Left ventricle myocardium inferior (tissue), 1 donor: ENCODE results near the gene BRIP1. TPM values are rescaled to one million over a fixed set of nuclear protein-coding genes. Genes with fewer than 3 reads are reported as not detected.

Source experiments
- DNase-seq: peaks from one replicate; pipeline ENCODE4 v3.0.0-alpha.2; 2020
- H3K27ac ChIP-seq: fragments of 200-600 bp; replicated peaks from 2 replicates; pipeline ENCODE4 v1.8.0; 2021
- H3K27me3 ChIP-seq: fragments of 200-600 bp; 2 replicates; pipeline ENCODE4 v1.8.0; 2021; ENCODE audit warnings: low read depth
- H3K36me3 ChIP-seq: fragments of 200-600 bp; 2 replicates; pipeline ENCODE4 v1.8.0; 2021
- H3K4me1 ChIP-seq: fragments of 200-600 bp; 2 replicates; pipeline ENCODE4 v1.8.0; 2021
- H3K4me3 ChIP-seq: fragments of 200-600 bp; 2 replicates; pipeline ENCODE4 v1.8.0; 2021; ENCODE audit warnings: mild to moderate bottlenecking, moderate library complexity
- H3K9me3 ChIP-seq: fragments of 200-600 bp; replicated peaks from 2 replicates; pipeline ENCODE4 v1.8.0; 2021
- intact Hi-C: fragments of 100-400 bp; cut with micrococcal nuclease; formaldehyde crosslinking; loops from one replicate; pipeline ENCODE4 v1.11.0; 2022
- total RNA-seq: library from RNA; stranded (reverse); fragmentation: NEBNext Ultra II Directional; extraction: Animal tissue kit (Norgen Biotek cat#: 25700); gene quantifications from one replicate; pipeline ENCODE4 v1.2.1, GENCODE V29; 2021
- TF ChIP-seq, protein P1 (sequence below): fragments of 200-600 bp; IDR thresholded peaks from 2 replicates; pipeline ENCODE4 v1.8.0; 2021; ENCODE audit warnings: antibody characterized with exemption, mild to moderate bottlenecking, borderline replicate concordance
- donor health status: DM: no; HTN: yes; CAD: no; lungs with severe emphysema.

BRIP1 gene
- total RNA-seq, 1 donor from 2014 or later: 0.22 TPM

GRCh38 chr17:61770752-61771533 is 92.4 kb downstream of the BRIP1 start:
- TF ChIP-seq, protein P1, sequence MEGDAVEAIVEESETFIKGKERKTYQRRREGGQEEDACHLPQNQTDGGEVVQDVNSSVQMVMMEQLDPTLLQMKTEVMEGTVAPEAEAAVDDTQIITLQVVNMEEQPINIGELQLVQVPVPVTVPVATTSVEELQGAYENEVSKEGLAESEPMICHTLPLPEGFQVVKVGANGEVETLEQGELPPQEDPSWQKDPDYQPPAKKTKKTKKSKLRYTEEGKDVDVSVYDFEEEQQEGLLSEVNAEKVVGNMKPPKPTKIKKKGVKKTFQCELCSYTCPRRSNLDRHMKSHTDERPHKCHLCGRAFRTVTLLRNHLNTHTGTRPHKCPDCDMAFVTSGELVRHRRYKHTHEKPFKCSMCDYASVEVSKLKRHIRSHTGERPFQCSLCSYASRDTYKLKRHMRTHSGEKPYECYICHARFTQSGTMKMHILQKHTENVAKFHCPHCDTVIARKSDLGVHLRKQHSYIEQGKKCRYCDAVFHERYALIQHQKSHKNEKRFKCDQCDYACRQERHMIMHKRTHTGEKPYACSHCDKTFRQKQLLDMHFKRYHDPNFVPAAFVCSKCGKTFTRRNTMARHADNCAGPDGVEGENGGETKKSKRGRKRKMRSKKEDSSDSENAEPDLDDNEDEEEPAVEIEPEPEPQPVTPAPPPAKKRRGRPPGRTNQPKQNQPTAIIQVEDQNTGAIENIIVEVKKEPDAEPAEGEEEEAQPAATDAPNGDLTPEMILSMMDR: no peak
- H3K4me1 ChIP-seq: no peaks in the 10 kb centered on the region
- intact Hi-C loops: no loop called here
- H3K27me3 ChIP-seq: no peaks in the 10 kb centered on the region
- H3K36me3 ChIP-seq: no peaks in the 10 kb centered on the region
- no peak overlapping the region for H3K27ac ChIP-seq
- H3K9me3 ChIP-seq: peaks cover 26% of the 10 kb centered on the region
- no peak overlapping the region for H3K4me3 ChIP-seq
- DNase-seq: no peak

DNA sequence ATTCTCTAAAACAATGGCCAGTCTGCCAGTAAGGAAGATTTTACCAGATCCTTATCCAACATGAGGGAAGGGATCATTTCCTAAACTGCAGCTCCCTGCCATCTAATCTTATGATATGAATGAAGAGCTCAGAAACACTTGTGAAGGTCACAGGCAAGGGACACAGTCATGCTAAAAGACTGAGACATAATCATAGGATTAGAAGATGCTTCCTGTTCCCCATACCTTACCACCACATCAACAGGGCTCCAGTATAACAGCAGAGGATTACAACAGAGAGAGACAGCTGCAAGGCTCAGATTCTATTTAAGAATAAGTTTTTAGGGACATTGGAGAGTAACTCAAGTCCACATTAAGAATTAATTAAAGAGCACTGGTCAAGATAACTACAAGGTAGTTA is 93.3 kb downstream of the BRIP1 start:
- Histone ChIP-seq H3K36me3 (no peaks in the 10 kb centered on the region), H3K27ac (no peak overlapping the region), H3K27me3 (no peaks in the 10 kb centered on the region), H3K9me3 (peaks cover 26% of the 10 kb centered on the region), H3K4me3 (no peak overlapping the region), H3K4me1 (no peaks in the 10 kb centered on the region)
- TF ChIP-seq, protein P1: no peak
- intact Hi-C loops: no loop called here
- no peak for DNase-seq

- intact Hi-C loops: no loop called here
- DNase-seq: no peak
- Histone ChIP-seq H3K27me3 (no peaks in the 10 kb centered on the region), H3K9me3 (peaks cover 26% of the 10 kb centered on the region), H3K27ac (no peak overlapping the region), H3K4me1 (no peaks in the 10 kb centered on the region), H3K4me3 (no peak overlapping the region), H3K36me3 (no peaks in the 10 kb centered on the region)
- TF ChIP-seq, protein P1: no peak
Observed at GRCh38 chr17:61768405-61768804, 94.9 kb downstream of the BRIP1 start.

GRCh38 chr17:61766520-61766919 is 96.8 kb downstream of the BRIP1 start:
- no peak overlapping the region for H3K27ac ChIP-seq
- no peak overlapping the region for H3K4me3 ChIP-seq
- intact Hi-C loops: no loop called here
- H3K36me3 ChIP-seq: no peaks in the 10 kb centered on the region
- TF ChIP-seq, protein P1: no peak
- no peak for DNase-seq
- H3K27me3 ChIP-seq: no peaks in the 10 kb centered on the region
- H3K4me1 ChIP-seq: no peaks in the 10 kb centered on the region
- H3K9me3 ChIP-seq: peaks cover 37% of the 10 kb centered on the region

DNA sequence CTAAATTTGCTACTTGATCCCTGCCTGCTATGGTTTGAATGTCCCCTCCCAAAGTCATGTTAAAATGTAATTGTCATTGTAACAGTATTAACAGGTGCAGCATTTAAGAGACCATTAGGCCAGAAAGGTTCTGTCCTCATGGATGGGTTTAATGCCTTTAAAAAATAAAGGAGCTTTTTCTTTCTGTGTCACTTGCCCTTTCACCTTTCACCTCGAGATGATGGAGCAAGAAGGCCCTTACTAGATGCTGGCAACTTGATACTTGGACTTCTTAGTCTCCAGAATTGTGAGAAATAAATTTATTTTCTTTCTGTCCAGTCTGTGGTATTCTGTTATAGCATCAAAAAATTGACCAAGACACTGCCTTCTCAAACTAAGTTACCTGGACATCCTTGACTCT is 98.5 kb downstream of the BRIP1 start:
- intact Hi-C loops: no loop called here
- no peaks in the 10 kb centered on the region for H3K4me1 ChIP-seq
- DNase-seq: no peak
- peaks cover 22% of the 10 kb centered on the region for H3K9me3 ChIP-seq
- no peaks in the 10 kb centered on the region for H3K36me3 ChIP-seq
- H3K27me3 ChIP-seq: no peaks in the 10 kb centered on the region
- no peak overlapping the region for H3K27ac ChIP-seq
- TF ChIP-seq, protein P1: no peak
- no peak overlapping the region for H3K4me3 ChIP-seq
